ENCODE measurements around the gene KCNJ13.
A peak's percentile ranks its signal among the peaks of the same experiment; 100 is the strongest.

KCNJ13 gene

DNA sequence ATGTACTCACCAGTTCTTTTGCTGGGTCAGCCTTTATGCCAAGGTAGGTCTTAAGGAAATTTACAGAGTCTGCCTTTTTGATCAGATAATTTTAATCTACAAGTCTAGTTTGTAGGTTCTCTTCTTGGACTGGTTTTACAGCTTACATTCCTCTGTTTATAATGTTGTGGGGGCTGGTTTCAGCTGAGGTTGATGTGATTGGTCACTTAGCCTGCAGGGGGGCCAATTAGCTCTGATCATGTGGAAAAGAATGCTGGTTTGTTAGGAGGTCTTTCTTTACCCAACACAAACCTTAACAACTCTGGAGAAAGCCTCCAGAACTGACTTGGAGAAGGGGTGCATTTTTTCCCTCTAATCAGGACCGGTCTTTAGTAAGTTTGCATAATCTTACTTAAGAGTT, at the start of gene KCNJ13:
Gene KCNJ13 (minus strand): TSS at position 131 of the 400 bp plus-strand sequence. CDS start 5,203 bp downstream, outside the sequence.
- DNase-seq (ENCODE audit: low spot score) = no peak

DNA sequence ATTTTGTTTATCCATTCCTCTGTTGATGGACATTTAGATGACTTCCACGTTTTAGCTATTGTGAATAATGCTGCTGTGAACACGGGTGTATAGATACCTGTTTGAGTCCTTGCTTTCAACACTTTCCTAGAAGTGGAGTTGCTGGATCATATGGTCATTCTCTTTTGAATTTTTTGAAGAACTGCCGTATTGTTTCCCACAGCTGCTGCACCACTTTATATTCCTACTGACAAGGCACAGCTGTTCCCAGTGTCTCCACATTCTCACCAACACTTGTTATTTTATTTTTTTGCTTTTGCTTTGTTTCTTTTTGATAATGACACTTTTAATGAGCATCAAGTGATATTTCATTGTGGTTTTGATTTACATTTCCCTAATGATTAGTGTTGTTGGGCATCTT, 41.4 kb upstream of the KCNJ13 start:
- DNase-seq (ENCODE audit: low spot score) = no peak

DNA sequence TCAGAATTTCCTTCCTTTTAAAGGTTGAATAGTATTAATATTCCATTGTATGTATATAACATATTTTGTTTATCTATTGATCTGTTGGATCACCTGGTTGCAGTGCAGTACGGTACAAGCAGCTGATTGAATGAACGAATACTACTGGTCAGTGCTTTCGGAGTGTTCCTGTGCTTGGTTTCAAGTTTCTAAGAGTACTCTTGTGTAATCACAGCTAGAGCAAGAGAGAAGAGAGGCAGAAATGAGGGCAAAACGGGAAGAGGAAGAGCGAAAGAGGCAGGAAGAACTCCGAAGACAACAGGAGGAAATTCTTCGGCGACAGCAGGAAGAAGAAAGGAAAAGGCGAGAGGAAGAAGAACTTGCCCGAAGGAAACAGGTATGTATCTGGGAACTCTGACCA, 40.3 kb upstream of the KCNJ13 start:
- DNase-seq (ENCODE audit: low spot score) = no peak

DNA sequence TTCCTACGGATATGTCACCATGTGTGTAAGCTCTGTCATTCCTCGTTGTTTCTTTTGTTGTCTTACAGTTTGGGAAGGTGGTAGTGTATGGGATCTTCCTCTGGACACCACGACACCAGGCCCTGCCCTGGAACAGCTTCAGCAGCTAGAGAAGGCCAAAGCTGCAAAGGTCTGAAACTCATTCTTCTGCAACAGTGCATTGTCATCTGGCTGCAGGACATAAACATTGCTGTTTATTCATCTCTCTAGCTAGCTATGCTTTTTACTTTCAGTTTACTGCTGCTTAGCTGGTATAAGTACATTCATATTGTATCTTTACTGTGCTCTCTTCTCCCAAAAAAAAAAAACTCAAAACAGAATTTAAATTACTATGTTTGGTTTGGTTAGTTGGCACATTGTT, 39.2 kb upstream of the KCNJ13 start:
- no peak for DNase-seq (ENCODE audit: low spot score)

DNA sequence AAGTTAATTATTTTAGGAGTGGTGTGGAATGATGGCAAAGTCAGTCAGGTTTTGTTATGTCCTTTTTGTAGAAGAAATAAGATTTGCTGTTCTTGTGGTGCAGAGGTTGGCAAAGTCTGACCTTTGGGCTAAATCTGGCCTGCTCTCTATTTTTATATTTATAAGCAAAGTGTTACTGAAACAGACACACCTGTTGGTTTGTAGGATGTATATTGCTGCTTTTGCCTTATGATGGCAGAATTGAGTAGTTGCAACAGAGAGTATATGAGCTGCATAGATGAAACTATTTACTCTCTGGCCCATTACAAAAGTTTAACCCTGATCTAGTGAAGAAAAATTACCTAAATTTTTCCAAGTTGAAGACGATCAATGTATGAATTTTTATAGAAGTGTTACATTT, 34.1 kb upstream of the KCNJ13 start:
- DNase-seq (ENCODE audit: low spot score) = no peak

DNA sequence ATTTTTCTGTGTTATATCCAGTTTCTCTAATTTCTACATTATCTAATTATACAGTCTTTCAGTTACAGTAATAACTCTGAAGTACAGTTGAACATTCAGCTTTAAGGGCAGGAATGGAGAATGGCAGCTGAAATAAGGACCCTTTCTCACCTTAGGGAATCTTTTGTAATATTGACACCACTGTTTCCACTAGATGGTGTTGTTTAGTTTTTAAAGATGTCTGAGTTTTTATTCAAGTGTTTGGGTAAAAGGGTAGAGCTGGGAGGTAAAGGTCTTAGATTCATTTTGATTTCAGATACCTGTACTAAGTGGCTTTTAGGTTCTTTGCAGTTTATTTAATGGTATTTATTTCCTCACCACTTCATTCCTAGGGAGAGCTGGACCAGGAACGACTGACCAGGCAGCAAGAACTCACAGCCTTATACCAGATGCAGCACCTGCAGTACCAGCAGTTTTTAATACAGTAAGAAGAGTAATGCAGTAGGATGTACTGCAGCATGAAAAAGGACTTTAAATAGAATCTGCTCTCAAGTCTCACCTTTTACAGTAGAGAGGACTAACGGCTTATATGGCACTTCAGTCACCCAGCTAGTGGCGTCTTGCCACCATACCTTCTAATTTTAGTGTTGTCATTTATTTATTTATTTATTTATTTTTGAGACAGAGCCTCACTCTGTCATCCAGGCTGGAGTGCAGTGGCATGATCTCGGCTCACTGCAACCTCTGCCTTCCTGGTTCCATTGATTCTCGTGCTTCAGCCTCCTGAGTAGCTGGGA, 33.2 kb upstream of the KCNJ13 start:
- DNase-seq (ENCODE audit: low spot score) = no peak

DNA sequence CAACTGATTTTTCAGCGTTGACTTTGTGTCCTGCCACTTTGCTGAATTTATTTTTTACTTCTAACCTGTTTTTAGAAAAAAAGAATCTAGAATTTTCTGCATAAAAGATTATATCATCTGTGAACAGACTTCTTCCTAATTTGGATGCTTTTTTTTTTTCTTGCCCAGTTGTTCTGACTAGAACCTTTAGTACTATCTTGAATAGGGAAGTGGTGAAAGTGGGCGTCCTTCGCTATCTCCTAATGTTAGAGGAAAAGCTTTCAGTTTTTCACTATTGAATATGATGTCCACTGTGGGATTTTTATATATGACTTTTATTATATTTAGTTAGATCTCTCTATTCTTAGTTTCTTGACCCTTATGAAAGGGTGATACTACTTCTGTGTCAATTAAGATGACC, 25.7 kb upstream of the KCNJ13 start:
- DNase-seq (ENCODE audit: low spot score) = no peak

DNA sequence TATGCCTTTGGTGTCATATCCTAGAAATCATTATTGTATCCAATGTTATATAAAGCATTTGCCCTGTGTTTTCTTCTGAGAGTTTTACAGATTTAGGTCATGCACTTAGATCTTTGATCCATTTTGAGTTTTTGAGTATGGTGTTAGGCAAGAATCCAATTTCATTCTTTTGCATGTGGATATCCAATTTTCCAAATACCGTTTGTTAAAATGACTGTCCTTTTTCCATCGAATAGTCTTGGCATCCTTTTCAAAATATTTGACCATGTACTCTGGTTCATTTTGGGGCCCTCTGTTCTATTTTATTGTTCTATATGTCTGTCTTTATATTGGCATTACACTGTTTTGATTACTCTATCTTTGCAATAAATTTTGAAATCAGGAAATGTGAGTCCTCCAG, 23.8 kb upstream of the KCNJ13 start:
- no peak for DNase-seq (ENCODE audit: low spot score)

DNA sequence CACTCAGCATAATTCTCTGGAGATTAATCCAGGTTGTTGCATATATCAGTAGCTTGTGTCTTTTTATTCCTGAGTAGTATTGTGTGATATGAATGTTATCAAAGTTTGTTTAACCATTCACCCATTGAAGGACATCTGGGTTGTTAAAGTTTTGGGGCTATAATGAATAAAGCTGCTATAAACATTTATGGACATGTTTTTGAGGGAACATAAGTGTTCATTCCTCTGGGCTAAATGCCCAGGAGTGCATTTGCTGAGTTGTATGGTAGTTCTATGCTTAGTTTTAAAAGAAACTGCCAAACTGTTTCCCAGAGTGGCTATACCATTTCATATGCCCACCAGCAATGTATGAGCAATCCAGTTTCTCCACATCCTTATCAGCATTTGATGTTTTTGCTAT, 21.8 kb upstream of the KCNJ13 start:
- no peak for DNase-seq (ENCODE audit: low spot score)

DNA sequence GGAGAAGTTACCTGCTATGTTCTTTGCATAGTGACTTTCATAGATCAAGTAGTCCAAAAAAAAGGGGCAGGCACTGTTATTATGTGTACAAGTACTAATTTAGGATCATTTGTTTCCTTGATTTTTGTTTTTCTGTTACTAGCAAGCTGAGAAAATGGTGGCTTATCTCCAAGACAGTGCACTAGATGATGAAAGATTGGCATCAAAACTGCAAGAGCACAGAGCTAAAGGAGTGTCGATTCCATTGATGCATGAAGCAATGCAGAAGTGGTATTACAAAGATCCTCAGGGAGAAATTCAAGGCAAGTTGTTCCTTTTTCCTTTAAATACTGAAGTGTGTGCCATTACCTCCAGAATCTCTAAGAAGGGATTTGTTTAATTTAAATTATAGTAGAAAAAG, 19.6 kb upstream of the KCNJ13 start:
- DNase-seq (ENCODE audit: low spot score) = no peak

DNA sequence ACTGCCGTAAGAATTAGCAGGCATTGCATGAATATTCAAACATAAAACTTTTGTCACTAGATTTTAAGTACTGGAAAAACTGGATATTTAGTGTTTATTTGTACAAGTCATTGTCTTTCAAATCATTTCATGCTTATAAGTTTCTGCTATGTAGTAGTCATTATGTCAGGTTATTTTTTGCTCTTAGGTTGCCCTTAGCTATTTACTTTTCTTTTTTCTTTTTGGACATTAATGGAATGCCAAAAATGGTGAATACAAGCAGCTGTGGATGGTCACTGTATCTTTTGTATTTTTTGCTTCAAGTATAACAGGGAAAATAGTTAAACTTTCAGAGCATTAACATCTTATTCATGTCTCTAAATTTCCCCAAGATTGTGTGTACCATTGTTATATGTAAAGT, 18.6 kb upstream of the KCNJ13 start:
- DNase-seq (ENCODE audit: low spot score) = no peak

DNA sequence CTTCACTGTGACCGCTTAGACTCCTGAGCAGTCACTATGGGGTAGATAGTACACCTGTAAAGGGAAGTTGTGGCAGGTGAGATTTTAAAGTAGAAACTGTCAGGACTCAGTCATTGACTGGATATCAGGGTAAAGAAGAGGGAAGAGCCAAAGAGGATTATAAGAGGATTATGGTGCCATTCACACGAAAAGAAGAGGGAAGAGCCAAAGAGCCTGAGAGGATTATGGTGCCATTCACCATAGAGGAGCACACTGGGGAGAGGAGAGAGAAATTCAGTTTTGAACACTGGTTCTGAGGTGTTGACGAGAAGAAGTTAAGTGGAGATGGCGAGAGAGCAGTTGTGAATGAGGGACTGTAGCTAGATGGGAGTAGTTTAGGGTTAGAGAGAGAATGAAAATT, 16.9 kb upstream of the KCNJ13 start:
- no peak for DNase-seq (ENCODE audit: low spot score)

DNA sequence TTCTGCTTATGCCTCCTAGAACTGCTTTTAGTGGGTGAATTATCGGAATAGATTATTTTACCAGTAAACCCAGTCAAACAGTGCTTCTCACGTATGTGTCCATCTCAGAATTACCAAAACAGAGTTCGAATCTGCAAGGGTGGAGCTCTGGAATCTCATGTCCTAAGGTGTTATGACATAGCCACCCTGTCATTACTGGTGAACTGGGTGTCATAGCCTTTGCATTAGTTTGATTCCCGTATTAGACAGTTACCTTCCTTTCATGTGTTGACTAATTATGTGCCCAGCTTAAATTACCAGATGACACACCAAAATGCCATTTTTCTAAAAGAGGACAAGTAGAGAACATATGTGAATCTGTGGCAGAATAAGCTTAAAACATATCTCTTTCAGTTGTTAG, 15.2 kb upstream of the KCNJ13 start:
- no peak for DNase-seq (ENCODE audit: low spot score)

DNA sequence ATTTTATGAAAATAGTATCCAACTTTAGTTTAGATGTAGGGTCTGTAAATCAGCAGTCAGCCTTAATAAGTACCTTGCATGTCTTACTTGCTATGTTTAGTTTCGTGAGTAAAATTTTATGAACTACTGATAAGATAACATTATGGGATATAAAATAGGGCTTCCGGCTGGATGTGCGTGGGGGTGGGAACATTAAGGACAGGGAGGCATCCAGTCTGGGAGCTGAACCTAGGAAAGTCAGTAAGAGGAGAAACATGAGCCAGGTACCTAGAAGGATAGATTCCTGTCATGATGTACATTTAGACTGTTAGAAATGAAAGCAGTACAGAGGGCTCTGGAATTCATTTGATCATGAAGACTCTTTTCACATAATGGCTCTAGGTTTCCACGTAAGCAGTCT, 12.7 kb upstream of the KCNJ13 start:
- no peak for DNase-seq (ENCODE audit: low spot score)

DNA sequence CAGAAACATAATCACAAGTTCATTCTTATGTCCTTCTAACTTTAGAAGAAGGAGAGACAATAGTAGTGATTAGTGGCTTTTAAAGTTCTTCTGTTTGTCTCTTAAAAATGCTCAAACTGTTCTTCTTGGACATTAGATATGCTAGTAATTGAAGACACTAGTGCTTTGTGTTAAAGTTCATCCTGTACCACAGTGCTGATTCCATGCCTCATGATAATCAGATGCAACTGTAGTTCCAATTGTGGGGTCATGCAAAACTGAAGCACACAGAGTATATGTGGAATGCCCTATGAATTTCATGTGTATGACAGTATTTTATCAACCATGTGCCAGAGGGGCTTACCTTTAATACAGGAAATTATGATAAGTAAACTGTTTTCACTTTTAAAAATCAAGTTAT, 11.4 kb upstream of the KCNJ13 start:
- DNase-seq (ENCODE audit: low spot score) = no peak

DNA sequence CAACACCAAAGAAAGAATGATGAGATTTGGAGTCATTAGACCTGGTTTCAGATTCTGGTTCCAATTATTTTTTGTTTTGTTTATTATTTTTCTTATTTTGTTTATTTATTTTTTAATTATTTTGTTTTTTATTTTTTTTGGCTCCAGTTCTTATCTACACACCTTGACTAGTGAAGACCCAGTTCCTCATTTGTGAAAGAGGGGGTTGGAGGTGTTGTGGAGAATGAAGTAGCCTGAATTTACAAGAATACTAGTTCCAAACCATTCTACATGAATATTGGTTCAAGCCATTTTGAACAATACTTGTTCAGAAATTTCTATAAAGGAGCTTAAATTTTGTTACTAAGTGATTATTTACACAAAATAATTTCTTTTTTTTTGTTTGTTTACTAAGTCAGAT, 6.9 kb upstream of the KCNJ13 start:
- no peak for DNase-seq (ENCODE audit: low spot score)

DNA sequence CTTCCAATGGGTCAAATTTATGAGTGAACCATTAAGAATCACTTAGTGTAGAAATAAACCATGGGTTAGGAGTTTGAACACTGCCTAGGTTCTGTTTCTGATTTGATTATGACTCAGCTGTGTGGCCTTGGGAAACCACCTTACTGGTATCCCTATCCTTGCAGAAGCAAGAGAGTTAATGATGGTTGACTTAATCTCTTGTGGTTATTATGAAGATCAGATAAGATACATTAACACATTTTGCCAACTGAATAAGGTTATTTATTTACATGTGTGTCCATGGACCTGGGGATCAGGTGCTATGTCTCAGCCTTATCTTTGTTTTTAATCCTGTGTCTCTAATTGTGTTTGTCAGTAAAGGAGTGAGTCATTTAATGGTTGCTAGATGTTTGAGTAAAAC, 5.4 kb upstream of the KCNJ13 start:
- DNase-seq (ENCODE audit: low spot score) = peak; percentile 66

DNA sequence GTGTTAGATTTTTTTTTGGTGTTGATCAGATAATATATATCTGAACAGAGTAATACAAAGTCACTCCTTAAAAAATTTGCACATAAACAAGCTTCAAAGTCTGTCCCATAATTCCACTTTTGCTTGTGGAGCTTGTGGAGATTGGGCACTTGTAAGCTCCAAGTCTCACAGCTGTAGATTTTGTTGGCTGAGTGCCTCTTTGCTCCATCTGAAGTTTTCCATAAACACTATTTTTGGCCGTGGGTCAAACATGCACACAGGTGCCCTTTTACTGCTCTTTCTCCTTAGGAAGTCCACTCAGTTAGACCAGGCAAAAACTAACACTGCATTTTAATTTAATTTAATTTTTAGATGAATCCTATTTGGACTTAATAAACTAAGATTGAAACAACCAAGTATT, 3.6 kb upstream of the KCNJ13 start:
- no peak for DNase-seq (ENCODE audit: low spot score)

DNA sequence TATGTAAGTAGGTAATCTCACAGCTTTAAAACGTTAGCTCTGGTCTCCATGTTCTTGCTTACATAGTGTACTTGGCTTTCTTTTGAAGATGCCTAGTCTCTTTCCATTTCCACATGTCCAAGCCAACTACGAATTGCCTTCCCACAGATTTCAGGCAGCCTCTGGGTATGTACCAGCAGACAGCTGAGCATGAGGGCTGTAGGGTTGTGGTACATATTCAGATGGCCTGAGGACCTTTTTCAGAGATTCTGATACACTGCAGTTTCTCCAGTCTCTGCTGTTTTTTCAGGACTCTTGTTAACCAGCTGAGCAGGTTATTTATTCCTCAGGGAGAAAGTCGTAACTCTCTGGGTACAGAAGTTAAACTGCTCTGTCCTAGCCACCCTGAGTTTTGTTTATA, 3.1 kb upstream of the KCNJ13 start:
- DNase-seq (ENCODE audit: low spot score) = no peak

DNA sequence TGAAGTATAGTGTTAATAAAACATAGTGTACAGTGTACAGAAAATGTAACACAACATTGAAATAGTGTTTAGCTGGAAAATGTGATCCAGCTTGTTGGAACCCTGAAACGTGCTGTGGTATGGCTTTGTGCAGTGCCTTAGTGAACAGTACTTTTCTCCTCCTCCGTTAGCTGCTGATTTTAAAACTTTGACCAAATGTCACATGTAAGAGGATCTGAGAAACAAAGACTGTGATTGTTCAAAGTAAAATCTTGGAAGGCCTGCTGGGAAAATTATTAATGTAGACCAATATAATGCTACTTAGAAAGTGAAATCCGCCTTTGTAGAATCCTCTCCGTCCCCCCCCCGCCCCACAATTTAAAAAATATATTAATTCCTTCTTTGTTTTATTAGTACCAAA, 911 bp upstream of the KCNJ13 start:
- no peak for DNase-seq (ENCODE audit: low spot score)

DNA sequence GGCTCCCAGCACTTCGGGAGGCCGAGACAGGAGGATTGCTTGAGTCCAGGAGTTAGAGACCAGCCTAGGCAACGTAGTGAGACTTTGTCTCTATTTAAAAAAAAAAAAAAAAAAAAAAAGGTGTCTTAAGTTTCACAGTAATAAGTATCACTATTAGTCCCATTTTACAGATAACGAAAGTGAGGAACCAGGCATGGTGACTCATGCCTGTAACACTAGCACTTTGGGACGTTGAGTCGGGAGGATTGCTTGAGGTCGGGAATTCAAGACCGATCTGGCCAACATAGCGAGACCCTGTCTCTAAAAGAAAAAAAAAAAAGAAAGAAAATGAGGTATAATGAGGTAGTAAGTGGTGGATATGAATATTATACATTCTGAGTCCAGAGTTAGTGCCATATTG, 2.5 kb downstream of the KCNJ13 start:
- no peak for DNase-seq (ENCODE audit: low spot score)

DNA sequence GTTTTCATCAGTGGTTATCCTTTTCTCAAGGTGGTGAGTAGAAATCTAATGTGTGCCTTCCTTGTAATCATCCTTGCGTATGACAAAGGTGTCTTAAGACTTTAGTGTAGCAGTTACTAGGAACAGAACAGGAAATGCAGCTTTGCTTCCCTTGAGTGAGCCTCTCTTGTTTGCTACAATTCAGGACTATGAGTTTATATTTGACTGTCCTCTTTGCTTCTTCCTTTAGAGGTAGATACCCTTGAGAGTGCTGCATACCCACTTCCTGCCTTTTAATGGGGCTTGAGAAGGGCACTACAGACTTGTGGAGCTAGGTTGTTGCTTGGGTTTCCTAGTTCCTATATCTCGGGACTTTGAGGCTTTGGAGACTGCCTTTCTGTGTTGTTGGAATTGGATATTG, 3.8 kb downstream of the KCNJ13 start:
- peak; percentile 37 for DNase-seq (ENCODE audit: low spot score)

DNA sequence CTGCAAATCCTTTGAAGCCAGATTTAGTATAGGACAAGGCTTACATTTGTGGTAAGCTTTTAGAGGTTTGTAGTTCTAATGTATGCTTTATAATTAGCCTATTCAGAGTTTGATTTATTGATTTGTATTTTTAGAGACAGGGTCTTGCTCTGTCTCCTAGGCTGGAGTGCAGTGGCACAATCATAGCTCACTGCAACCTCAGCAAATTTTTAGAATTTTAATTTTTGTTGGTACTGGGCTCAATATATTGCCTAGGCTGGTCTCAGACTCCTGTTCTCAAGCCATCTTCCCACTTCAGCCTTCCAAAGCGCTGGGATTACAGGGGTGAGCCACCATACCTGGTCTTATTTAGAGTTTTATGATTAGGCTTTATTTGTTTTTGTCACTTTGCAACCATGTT, 4.5 kb downstream of the KCNJ13 start:
- DNase-seq (ENCODE audit: low spot score) = no peak

DNA sequence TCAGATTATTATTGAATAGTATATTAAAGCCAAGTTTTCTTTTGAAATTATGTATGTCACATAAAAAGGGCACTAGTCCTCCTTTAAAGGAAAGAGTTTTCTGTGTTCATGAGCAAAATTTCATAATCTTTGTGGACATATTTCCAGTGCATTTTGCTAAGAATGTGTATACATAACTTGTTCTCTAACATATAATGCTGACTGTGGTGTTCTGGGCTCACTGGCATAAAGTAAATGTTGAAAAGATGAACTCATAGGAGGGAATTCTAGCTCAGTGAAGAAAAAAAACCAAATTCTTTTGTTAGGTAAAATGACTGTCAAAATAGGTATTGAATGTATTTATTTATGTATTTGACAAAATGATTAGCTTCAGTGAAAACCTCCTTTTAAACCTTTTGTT, 6.2 kb downstream of the KCNJ13 start:
- DNase-seq (ENCODE audit: low spot score) = no peak

DNA sequence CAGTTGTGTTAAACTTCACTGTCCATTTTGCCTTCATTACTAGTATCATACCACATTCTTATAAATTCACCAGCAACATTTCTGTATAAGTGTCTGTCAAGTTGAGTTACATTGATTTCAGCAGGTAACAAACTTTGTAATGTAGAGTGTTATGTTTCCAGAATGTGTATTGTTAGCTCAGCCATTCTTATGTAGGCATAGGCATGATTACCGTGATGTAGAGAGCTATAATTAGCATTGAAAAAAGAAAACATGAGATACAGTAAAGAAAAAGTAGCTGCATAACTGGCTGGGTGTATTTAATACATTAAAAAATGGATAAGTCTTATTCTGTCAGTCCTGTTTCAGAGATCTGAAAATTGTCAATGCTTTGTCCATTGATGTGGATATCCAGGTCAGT, 8.5 kb downstream of the KCNJ13 start:
- DNase-seq (ENCODE audit: low spot score) = no peak
